Inflammatory macrophage treated with lipopolysaccharide for 1 hour (primary cell): ENCODE measurements around the gene TRIM44.
"Not testable (repeated sequence)": the region's sequence is repeated elsewhere in the genome, so short reads cannot be mapped to it uniquely, and the experiment has no call there.

ENCODE experiments used
- DNase-seq, 2 donors: peaks; one replicate each; pipeline ENCODE4 v3.0.0-alpha.2; 2020 to 2022

The TRIM44 gene

GRCh38 chr11:35633827-35634423 is 28.6 kb upstream of the TRIM44 start:
- no peak for DNase-seq

- DNase-seq, result no peak
These were observed 26.6 kb upstream of the TRIM44 start for GRCh38 chr11:35635933-35636332.

- DNase-seq, result no peak
These were observed 22.9 kb upstream of the TRIM44 start for GRCh38 chr11:35639591-35640179.

GRCh38 chr11:35641171-35641897 is 21.2 kb upstream of the TRIM44 start:
- DNase-seq, result no peak

- no peak for DNase-seq
These were observed 20.6 kb upstream of the TRIM44 start for GRCh38 chr11:35641964-35642363.

GRCh38 chr11:35647421-35648093 is 15.0 kb upstream of the TRIM44 start:
- no peak for DNase-seq

- no peak for DNase-seq
These were observed 12.6 kb upstream of the TRIM44 start for GRCh38 chr11:35650006-35650405.

GRCh38 chr11:35650467-35650866 is 12.1 kb upstream of the TRIM44 start:
- DNase-seq, result no peak

GRCh38 chr11:35651263-35651662 is 11.3 kb upstream of the TRIM44 start:
- no peak for DNase-seq

GRCh38 chr11:35652786-35653185 is 9.8 kb upstream of the TRIM44 start:
- not testable (repeated sequence) for DNase-seq

- no peak for DNase-seq
These were observed 7.9 kb upstream of the TRIM44 start for GRCh38 chr11:35654711-35655110.

GRCh38 chr11:35655254-35655653 is 7.3 kb upstream of the TRIM44 start:
- no peak for DNase-seq

- DNase-seq, result no peak
These were observed 6.7 kb upstream of the TRIM44 start for GRCh38 chr11:35655856-35656255.

- no peak for DNase-seq
These were observed 4.3 kb upstream of the TRIM44 start for GRCh38 chr11:35658020-35658948.

GRCh38 chr11:35661534-35661933 is 1.0 kb upstream of the TRIM44 start:
- DNase-seq, result no peak

- DNase-seq, result no peak
These were observed 420 bp upstream of the TRIM44 start for GRCh38 chr11:35662061-35662648.

- DNase-seq, result no peak
These were observed 780 bp downstream of the TRIM44 start for GRCh38 chr11:35663408-35663702.

- DNase-seq, result no peak
These were observed 2.4 kb downstream of the TRIM44 start for GRCh38 chr11:35664977-35665441.

GRCh38 chr11:35667257-35667656 is 4.7 kb downstream of the TRIM44 start:
- no peak for DNase-seq

- not testable (repeated sequence) for DNase-seq
These were observed 5.8 kb downstream of the TRIM44 start for GRCh38 chr11:35668350-35668749.

GRCh38 chr11:35671396-35672127 is 9.0 kb downstream of the TRIM44 start:
- DNase-seq, result no peak

GRCh38 chr11:35672608-35673007 is 10.0 kb downstream of the TRIM44 start:
- DNase-seq, result no peak
